OCI-LY1 (cell line): ENCODE data around the gene AP2A1.

ENCODE experiments used
- EZH2 ChIP-seq: fragments of 200-600 bp; sonication (generic), shearing (Covaris generic); IDR thresholded peaks from 2 replicates; pipeline ENCODE4 v1.8.0; 2017; ENCODE audit warnings: borderline replicate concordance, mixed run types, mild to moderate bottlenecking, antibody characterized with exemption, low read length, moderate library complexity, mixed read lengths
- TF ChIP-seq, protein P1 (sequence below): fragments of 200-600 bp; sonication (generic), shearing (Covaris generic); IDR thresholded peaks from 2 replicates; pipeline ENCODE4 v1.5.1; 2017; ENCODE audit warnings: mild to moderate bottlenecking, antibody characterized with exemption, low read length, moderate library complexity, mixed read lengths

- TF ChIP-seq, protein P1, sequence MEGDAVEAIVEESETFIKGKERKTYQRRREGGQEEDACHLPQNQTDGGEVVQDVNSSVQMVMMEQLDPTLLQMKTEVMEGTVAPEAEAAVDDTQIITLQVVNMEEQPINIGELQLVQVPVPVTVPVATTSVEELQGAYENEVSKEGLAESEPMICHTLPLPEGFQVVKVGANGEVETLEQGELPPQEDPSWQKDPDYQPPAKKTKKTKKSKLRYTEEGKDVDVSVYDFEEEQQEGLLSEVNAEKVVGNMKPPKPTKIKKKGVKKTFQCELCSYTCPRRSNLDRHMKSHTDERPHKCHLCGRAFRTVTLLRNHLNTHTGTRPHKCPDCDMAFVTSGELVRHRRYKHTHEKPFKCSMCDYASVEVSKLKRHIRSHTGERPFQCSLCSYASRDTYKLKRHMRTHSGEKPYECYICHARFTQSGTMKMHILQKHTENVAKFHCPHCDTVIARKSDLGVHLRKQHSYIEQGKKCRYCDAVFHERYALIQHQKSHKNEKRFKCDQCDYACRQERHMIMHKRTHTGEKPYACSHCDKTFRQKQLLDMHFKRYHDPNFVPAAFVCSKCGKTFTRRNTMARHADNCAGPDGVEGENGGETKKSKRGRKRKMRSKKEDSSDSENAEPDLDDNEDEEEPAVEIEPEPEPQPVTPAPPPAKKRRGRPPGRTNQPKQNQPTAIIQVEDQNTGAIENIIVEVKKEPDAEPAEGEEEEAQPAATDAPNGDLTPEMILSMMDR: no peak
- TF ChIP-seq EZH2: no peak
Observed at GRCh38 chr19:49773663-49774350, 7.0 kb downstream of the AP2A1 start.
